Tongue (tissue), 2 donors: ENCODE measurements around the gene PRKG1. TPM values are rescaled to one million over a fixed set of nuclear protein-coding genes. Genes with fewer than 3 reads are reported as not detected.
"Not testable (repeated sequence)": the region's sequence is repeated elsewhere in the genome, so short reads cannot be mapped to it uniquely, and the experiment has no call there.

ENCODE experiments used
- DNase-seq: peaks from one replicate; pipeline ENCODE4 v3.0.0-alpha.2; 2015
- total RNA-seq: library from RNA; depleted of rRNA; stranded (reverse); fragments of >200 nt; gene quantifications from one replicate; pipeline ENCODE4 v1.2.3, GENCODE V29; 2014

Gene PRKG1
- total RNA-seq, 1 donor from 2014 or later: 96.8 TPM

- DNase-seq: no peak
Observed at GRCh38 chr10:51170518-51171245, 96.4 kb downstream of the PRKG1 start.

GRCh38 chr10:51171946-51172345, 97.7 kb downstream of the PRKG1 start:
- no peak for DNase-seq

DNA sequence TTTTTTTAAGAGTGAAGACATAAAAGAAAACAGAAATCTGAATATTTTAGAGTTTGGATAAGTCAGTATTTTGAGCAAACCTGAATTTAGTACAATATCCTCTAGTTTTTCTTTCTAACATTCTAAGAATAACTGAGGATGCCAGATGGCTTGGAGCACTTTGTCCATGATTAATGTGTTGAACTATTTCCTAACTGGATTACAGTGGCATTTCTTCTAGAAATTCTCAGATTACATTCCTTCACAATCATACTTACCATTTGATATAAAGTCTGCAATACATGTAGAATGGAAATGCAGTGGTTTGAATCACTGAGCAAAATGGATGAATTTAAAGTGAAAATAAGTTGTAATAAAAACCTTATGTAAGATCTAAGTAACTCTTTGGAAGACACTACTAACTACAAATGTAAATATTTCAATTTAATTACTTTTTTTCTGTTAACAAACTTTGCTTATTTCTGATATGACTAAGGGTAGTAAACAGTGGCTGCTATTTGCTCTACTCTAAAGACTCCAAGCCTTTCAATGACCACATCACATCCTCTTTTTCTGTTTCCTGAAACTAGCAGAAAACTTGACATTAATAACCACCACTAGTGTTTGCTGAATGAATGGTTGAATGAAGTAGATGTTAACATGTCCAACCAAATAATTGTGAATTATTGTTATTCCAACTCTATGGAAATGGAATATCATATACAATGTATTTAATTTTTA, 102.8 kb downstream of the PRKG1 start:
- DNase-seq: no peak

DNA sequence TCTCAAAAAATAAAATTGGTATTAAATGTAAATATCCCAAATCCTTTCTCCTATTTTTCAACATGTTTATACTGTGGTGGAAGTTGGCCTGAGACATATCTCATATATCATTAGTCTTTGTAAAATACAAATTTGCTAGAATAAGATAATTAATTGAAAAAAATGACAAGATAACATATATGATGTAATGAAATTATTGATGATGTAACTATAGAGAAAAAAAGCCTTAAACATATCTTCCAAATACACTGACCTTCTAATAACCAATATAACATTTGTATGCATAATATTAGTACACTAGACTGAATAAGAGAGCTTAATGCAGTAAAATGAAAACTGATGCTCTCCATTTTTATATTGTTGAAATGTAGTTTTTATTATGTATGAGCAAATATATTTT, 104.3 kb downstream of the PRKG1 start:
- no peak for DNase-seq

GRCh38 chr10:51180141-51180540, 105.9 kb downstream of the PRKG1 start:
- DNase-seq: no peak

- no peak for DNase-seq
Observed at GRCh38 chr10:51183783-51184182, 109.5 kb downstream of the PRKG1 start.

GRCh38 chr10:51186361-51186760, 112.1 kb downstream of the PRKG1 start:
- no peak for DNase-seq

DNA sequence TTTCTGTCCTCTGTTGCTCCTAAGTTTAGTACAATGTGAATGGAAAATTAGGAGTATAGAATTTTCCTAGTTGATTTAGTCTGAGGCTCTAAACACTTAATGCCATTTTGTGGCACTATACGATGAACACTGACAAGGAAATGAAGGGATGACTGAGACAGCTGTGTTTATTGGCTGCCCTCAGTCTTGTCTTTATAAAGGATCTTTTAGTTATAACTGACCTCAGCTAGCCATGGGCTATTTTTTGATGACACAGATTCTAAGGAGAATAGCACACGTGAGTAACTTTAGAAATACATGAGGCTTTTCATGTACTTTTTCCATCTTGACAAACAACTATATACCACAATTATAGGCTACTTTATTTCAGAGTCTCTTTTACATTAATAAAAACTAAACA, 113.7 kb downstream of the PRKG1 start:
- DNase-seq: peak; percentile 28

GRCh38 chr10:51188866-51189265, 114.6 kb downstream of the PRKG1 start:
- no peak for DNase-seq

DNA sequence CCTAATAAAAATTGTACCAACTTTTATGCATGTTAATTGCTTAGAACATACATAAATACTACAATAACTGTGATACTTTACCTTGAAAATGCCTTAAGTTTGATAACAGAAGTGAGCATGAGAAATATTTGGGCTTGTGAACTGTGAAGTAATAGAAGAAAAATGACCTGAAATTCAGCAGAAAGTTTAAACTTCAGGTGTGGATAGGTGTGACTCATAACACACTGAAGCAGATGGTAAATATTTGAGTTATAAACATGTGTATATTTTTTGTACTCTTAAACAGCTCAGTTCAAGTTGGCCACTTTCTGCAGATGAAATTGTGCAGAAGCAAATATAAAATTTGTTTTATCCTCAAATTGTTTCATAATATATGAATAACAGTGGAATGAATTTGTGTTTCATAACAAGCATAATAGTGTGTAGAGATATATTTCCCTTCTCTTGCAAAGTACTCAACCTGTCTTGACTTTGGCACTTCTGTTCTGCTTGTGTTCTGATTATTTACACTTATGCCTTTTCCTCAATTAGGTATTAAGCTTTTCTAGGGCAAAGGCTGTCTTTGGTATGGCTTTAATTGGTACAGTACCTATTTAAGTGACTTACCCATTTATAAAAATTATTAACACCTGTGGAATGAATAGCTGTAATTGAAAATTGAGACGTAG, 122.4 kb downstream of the PRKG1 start:
- no peak for DNase-seq

DNA sequence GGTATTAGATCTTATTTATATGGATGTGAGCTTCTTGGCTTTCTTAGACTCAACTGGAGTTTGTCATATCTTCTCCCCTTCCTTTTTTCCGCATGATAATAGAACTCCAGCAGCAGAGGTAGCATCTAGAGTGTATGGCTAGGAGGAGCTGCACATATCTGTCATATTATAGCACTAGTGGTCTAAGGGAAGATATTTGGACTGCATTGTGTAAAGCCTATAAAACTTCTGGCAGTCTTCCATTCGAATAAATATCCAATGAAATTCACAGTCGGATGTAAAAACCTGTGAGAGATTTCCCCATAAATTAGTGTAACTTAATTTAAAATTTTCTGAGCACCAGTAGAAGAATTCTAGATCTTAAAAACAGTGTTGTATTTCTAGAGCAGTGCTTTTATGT, 123.9 kb downstream of the PRKG1 start:
- DNase-seq: no peak

DNA sequence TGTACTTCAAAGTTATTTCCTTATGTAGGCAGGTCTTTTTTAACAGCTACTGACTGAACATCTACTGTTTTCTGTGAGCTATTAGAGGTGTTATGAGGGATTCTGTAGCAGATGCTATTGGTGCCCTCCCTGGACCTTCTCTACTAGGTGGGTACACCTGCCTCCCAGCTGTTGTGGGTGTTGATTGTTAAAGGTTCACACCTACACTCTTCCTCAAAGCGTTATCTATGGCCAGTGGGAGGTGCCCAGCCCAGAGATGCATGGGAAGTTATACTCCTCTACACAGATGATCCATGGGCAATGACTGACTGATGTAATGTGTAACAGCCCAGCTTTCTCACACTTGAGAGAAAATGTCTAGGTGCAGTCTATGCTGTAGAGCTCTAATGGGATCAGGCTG, 127.7 kb downstream of the PRKG1 start:
- DNase-seq: no peak

GRCh38 chr10:51203359-51203758, 129.1 kb downstream of the PRKG1 start:
- DNase-seq: no peak

GRCh38 chr10:51204066-51204465, 129.8 kb downstream of the PRKG1 start:
- DNase-seq: peak; percentile 65

DNA sequence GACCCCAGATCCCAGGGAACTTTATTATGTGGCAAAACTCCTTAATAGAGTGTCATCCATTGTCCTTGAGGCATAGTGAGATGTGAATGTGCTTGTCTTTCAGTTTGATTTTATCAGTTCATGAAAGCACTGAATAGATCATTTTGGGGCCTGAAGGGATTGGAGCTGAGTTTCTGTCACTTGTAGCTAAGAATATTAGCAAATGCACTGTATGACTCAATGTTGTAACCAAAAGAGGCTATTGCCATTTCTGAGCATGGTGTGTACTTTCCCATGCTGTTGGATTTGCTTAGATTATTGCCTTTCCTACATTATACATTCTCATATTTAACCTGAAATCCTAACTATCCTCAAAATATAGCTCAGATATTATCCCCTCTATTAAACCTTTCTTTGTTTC, 130.4 kb downstream of the PRKG1 start:
- DNase-seq: no peak

DNA sequence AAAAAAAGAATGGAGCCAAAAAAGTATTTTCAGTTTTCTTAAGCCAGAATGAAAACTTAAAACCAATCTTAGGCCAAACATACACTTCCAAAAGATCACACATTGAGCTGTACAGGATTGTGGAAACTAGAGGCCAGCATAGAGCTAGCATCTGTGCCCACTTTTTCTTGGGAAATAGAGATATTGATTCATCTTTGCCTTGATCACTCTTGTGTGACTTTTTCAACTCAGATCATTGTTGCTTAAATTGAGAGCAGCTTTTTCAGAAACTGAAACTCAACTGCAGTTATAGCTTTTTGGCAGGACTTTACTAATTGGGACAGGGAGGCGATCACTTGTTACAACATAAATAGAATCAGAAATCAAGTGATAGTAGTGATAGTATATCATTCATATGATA, 132.2 kb downstream of the PRKG1 start:
- DNase-seq: no peak

DNA sequence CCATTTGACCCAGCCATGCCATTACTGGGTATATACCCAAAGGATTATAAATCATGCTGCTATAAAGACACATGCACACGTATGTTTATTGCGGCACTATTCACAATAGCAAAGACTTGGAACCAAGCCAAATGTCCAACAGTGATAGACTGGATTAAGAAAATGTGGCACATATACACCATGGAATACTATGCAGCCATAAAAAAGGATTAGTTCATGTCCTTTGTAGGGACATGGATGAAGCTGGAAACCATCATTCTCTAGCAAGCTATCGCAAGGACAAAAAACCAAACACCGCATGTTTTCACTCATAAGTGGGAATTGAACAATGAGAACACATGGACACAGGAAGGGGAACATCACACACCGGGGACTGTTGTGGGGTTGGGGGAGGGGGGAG, 138.7 kb downstream of the PRKG1 start:
- DNase-seq: not testable (repeated sequence)

- DNase-seq: peak; percentile 48
Observed at GRCh38 chr10:51214207-51215196, 140.2 kb downstream of the PRKG1 start.

- no peak for DNase-seq
Observed at GRCh38 chr10:51215951-51216834, 141.9 kb downstream of the PRKG1 start.

GRCh38 chr10:51217505-51217904, 143.2 kb downstream of the PRKG1 start:
- DNase-seq: no peak

- peak; percentile 49 for DNase-seq
Observed at GRCh38 chr10:51224671-51225161, 150.4 kb downstream of the PRKG1 start.
